Activated CD4-positive, alpha-beta T cell treated with anti-CD3 and anti-CD28 coated beads for 24 hours (primary cell): ENCODE measurements around the gene ZNF473.

Experiments used
- DNase-seq, 2 donors: peaks; one replicate each; pipeline ENCODE4 v3.0.0-alpha.2; 2020; ENCODE audit warnings: low read depth in 2 of 2

Gene ZNF473

GRCh38 chr19:50025794-50026549, at the start of gene ZNF473:
ZNF473 (plus strand) TSS chr19:50026005; CDS start chr19:50031083, 5,078 bp downstream.
- DNase-seq = peak; percentile 75 to 77

GRCh38 chr19:49976496-49976895, 49.3 kb upstream of the ZNF473 start:
- DNase-seq = no peak

DNA sequence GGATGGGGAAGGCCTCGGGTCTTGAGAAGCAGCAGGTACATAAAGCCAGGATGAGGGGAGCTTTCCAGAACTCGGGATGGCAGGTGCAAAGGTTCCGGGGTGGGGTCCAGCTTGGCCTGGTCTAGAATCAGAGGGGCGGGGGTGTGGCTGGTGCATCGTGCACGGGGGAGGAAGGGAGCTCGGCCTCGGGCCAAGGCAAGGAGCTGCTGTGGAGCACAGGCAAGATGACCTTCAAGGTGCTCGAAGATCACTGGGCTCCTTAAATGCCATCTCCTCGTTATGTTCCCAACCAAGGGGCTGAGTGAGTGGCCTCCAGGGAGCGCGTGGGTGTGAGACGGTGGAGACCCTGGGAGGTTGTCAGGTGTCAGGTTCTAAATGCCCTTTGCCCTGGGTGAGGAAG, 48.7 kb upstream of the ZNF473 start:
- DNase-seq = no peak

GRCh38 chr19:49977881-49978280, 47.9 kb upstream of the ZNF473 start:
- DNase-seq = no peak

DNA sequence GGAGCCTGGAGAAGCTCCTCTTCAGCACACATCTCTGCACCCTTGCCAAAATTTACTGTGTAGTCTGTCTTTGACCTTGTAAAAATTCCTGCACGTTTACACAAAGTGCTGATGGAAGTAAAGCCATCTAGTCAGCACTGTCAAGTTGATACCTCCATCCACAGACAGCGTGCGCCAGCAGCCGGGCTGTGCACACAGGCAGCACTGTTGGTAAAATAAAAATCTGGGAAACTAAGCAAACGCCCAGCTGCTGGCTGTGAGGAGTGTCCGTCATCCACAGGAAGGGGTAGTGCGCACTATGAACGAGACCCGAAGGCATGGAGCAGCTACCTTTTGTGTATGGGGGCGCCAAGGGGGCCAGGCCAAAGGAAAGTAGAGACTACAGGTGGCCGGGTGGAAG, 47.5 kb upstream of the ZNF473 start:
- DNase-seq = no peak

GRCh38 chr19:49981603-49982593, 43.9 kb upstream of the ZNF473 start:
- no peak for DNase-seq

DNA sequence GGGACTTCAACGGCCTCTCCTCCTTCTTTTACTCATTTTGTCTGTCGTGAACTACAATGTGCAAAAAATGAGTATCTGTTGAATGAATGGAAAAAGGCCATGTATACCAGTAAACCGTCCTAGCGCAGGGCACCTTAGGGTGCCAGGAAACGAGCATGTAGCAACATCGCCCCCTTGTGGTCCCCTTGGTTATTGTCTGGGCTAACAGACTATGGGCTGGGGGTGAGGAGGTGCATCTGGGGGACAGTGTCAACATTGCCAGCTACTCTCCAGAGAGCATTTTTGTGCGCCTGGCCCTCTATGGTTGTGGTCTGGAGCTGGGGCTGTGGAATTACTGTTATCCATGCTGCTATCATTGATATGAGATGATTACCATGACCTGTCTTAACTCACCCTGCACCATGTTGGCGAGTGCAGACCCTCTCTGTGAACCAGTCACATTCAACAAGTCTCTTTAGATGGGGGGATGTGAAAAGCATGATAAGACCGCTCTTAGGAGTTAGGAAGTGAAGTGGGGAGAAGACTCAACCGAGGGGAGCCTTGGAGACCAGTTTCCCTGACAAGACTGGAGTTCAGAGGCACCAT, 42.1 kb upstream of the ZNF473 start:
- peak; percentile 79 to 82 for DNase-seq

- DNase-seq = no peak
These were observed 41.3 kb upstream of the ZNF473 start for GRCh38 chr19:49984491-49984890.

GRCh38 chr19:49985871-49986270, 39.9 kb upstream of the ZNF473 start:
- DNase-seq = no peak

DNA sequence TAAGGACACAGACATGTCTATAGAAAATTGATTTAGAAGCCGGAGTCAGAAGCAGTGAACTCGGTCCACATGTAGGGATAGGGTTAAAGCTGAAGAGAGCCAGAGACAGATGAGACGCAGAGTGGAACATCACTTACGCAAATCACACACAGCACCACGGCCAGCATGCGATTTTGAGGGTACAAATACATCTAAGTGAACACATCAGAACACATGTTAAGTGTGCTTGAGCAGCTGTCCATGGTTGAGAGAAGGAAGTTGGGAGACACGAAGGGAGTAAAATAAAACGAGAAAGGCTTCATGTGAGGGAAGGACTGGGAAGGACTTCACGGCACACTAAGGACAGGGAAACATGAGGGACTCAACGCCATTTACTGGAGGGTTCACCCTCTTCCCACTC, 39.5 kb upstream of the ZNF473 start:
- no peak for DNase-seq

DNA sequence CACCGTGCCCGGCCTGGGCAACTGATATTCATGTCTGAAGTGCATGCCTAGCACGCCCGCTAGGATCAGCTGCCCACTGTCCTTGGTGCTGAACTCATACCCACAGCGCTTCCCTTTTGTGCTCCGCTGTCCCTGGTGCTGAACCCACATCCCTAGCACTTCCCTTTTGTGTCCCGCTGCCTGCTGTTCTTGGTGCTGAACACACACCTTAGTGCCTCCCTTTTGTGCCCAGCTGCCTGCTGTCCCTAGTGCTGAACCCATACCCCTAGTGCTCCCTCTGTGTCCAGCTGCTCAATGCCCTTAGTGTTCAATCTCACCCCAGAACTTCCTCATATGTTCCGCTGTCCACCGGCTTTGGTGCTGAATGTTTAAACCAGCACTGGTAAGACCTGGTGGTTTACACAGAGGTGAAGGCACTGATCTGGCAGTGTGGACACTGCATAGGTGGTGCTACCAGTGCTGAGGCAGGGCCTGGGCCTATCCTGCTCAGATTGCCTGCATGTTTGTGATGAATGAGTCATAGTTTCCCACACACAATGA, 38.6 kb upstream of the ZNF473 start:
- DNase-seq = peak; percentile 66 to 70

DNA sequence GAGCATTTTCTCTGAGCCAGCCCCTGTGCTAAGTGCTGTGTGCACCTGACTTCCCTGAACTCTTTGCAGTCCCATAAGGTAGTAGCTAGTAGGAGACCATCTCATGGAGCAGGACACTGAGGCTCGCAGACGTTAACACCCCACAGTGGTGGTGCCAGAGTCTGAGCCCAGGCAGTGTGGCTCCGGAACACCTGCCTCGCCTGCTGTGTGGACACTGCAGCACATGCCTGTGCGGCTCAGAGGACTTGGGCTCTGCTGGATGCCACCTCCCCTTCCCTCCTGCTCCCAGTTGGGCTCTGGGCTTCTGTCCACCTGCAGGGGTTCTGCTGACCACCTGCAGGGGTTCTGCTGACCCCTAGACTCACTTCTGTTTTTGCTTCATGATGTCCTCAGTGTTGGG, 37.8 kb upstream of the ZNF473 start:
- DNase-seq = no peak

GRCh38 chr19:49988433-49988832, 37.4 kb upstream of the ZNF473 start:
- DNase-seq = peak in 1 of 2 donors; percentile 20

DNA sequence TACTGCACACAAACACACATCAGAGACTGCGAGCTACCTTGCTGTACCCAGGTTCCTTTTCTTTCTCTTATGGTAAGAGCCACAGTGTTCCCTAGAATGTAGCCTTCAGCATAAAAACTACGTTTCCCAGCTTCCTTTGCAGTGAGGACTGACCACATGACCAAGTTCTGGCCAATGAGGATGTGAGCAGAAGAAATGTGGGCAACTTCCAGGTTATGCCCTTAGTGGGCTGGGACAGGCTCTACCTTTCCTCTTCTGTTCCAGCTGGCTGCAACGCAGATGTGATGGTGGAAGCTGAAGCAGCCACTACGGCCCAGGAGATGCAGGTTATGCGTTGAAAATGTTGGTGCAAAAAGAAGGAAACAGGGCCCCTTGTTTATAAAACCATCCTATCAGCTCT, 28.1 kb upstream of the ZNF473 start:
- DNase-seq = no peak

- no peak for DNase-seq
These were observed 26.3 kb upstream of the ZNF473 start for GRCh38 chr19:49999371-50000010.

DNA sequence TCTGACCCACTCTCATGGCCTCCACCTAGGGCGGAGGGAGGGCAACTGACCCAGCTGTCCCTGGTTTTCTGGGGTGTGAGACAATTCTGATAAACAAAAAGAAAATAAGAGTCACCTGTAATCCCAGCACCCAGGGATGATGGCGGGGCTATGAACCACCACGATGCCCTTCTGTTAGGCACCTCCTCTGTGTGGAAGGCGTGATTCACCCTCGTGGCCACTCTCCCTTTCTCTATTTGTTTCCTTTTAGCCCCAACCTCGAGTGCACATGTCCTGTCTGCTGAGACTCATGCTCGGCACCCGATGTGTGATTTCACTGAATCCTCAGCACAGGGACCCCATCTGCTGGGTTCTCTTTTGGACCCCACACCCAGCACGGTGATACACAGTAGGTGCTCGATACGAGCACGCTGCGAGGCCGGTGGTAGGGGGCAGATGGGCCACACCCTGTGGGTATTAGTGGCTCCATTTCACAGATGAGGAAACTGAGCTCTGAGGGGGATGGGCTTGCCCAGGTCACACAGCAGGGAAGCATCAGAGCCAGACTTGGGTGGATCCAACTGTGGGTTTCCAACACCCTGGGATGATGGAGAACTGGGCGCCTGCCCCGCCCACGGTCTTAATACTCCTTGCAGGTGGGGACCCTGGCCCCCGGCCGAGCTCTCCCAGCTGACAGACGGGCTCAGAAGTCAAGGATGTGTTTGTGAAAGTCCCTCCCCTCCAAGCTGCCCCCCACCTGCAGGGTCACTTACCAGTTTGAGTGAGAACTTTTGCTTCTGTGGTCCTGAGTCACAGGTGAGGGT, 25.6 kb upstream of the ZNF473 start:
- DNase-seq = no peak

DNA sequence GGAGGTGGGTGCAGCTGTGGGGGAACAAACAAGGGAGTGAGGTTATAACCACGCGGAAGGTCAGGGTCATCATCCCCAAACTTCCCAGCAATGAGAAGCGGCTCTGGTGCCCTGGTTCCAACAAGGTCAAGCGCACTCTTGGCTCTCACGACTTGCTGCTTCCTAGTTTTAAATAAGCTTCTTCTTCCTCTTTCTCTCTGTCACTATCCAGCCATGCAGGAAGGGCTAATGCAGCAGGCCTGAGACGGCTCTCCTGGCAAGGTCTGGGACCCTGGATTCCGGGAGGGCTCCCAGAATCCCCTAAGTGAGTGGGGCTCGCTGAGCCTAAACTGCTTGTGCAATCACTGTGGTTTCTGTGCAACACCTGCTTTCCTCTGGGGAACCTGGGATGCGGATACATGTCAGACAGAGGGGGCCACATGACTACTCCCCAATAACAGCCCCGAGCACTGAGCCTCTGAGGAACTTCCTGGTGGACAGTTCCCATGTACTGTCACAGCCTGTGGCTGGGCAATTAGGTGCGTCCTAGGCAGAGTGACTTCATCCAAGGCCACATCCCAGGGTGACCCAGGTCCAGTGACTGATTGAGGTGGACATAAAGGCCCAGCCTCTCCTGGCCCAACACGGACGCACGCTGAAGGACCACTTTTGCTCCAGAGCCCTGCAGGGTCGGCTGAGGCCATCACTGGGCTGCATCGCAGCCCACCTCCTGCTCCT, 24.8 kb upstream of the ZNF473 start:
- DNase-seq = no peak

DNA sequence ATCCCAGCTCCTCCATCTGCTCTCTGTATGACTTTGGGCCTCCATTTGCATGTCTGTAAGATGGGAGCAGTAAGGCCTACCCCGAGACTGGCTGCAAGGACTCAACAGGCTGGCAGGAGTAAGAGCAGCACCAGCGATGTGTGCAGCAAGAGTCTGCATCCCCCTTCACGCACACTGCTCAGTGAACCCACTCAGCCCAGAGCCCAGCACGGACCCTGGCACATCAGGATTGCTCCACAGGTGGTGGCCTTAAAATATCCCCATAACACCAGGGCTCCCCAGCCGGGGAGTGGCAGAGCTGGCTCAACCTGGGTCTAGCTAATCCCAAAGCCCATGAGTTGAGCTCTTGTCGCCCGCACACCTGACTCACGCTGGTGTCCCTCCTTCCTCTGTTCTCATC, 24.0 kb upstream of the ZNF473 start:
- no peak for DNase-seq

DNA sequence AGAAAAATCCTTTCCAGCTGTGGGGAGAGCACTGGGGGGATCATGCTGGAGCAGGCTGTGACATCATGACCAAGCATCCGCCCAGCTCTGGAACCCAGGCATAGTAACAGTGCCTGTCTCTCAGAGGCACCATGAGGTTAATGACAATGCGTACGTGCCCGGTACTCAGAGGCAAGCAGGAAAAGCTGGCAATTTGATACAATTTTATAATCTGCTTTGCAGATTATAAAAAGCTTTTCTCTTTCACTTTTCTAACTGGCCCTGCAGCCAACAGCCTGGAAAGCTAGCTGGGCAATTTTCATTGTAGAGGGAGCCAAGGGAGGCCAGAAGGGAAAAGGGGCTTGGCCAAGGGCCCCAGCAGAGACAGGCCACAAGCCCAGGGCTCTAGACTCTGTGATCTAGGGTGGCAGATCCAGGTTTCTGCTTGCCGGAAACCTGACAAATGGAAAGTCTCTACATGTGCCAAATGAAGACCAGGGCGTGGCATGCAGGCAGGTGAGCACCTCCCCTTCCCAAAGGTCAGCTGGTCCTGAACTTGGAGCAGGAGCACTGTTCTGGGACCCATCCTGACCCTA, 23.3 kb upstream of the ZNF473 start:
- no peak for DNase-seq
